Iris pigment epithelial cell (primary cell): ENCODE measurements around the gene GRK5.

Experiments used
- DNase-seq: peaks from one replicate; pipeline ENCODE4 v3.0.0-alpha.2; 2011; ENCODE audit warnings: low read depth

GRK5 gene

DNA sequence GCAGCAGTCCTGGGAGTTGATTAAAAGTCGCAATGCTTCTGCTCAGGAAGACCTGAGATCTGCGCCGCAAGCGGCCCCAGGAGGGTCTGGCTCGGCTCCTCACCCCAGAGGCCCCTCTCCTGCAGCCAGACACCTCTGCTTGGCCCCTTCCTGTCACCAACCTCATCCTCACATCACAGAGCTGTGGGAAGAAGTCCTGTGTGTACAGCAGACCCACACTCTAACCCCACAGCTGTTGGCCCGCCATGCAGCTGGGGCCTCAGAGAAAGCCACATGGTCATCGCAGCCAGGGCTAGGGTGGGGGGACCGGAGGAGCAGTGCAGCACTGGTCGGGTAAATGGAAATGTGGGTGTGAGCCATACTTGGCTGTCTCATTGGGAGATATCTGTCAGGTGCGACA, 237.5 kb downstream of the GRK5 start:
- no peak for DNase-seq

DNA sequence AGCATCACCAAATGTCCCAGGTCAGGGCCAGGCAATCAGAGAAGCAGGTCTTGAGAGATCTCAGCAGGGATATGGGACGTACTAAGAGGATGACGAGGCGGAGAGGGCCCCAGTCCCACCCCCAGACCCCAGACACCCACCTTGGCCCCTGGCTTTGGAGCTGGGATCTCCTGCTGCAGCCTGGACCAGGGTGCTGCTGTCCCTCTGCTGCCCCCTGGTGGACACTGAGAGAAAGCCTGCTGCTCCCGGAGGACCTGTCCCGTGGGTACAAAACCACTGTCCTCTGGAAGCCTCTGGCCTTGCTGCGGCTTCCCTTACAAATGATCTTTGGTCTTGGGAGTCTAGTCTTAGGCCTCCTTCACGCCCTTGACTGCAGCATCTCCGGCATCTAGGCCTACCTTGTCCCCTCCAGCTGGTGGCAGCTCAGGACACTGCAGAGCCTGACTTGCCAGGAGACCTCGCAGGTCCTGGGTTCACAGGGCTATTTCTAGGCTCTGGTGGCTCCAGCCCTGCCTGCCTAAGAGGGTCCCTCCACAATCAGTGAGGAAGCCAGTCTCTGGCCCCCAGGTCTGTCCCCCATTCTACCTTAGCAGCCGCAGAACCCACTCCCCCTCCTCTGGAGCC, 238.1 kb downstream of the GRK5 start:
- peak; percentile 68 for DNase-seq

DNA sequence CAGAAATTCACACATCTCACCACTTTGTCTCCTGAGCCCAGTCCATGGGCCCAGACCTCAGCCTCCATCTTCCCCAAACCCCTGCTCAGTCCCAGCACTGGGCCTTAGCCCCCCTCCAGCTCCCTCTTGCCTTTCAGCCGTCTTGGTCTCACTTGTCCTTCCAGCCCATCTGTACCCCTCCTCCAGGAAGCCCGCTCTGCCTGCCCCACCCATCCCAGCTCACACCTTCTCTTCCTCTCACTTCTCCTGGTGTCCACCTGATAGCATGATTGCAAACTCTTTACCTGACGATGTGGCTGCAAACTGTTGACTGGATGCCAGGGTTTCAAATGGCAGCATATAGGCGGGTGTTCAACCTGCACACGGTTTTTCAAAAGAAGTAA, 238.6 kb downstream of the GRK5 start:
- DNase-seq: no peak

GRCh38 chr10:119446441-119447277, 239.3 kb downstream of the GRK5 start:
- no peak for DNase-seq

DNA sequence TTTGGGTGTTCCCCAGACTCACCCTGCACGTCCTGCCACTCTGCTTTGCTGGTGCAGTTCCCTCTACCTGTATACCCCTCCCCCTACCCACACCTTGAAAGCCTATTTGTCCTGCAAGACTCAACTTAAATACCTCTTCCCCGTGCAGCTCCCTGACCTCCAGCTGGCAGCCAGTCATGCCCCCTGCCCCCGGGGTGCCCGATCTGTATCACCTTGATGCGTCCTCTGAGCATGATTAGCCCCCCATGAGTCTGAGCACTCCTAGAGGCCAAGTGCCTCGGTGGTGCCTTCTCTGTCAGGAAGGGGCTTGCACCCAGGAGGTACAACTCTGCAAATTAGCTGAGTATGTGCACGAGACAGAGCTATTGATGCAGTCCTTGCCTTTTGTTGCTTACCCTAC, 240.1 kb downstream of the GRK5 start:
- DNase-seq: no peak

- no peak for DNase-seq
These were observed 240.6 kb downstream of the GRK5 start for GRCh38 chr10:119447823-119448546.

GRCh38 chr10:119448628-119449584, 241.5 kb downstream of the GRK5 start:
- DNase-seq: no peak

DNA sequence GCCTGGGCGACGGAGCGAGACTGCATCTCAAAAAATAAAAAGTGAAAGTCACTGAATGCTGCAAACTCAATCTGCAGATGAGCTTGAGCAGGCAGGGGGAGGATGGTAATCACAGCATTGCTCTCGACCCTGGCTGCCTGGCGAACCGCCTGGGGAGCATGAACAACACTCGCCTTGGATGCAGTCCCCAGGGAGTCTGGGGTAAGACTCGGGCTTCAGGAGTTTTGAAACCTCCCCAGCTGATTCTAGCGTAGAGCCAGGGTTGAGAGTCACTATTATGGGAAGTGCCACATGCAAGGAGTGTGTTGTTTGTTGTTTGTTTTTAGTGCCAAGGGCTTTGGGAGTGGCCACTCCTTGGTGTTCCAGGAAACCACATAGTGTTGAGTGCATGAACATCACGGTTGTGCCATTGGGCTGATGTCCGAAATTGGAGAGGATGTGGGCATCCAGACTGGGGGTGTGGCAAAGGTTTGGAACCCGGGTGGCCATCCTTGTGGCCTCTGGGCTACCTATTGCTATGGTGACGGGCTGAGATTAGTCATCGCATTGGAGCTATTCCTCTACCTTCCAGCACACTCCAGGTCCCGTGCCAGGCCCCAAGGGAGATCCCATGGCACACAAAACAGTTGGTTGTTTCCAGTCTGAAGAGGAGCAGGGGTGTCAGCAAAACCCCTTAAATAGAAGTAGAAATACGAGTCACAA, 242.5 kb downstream of the GRK5 start:
- peak; percentile 34 for DNase-seq

DNA sequence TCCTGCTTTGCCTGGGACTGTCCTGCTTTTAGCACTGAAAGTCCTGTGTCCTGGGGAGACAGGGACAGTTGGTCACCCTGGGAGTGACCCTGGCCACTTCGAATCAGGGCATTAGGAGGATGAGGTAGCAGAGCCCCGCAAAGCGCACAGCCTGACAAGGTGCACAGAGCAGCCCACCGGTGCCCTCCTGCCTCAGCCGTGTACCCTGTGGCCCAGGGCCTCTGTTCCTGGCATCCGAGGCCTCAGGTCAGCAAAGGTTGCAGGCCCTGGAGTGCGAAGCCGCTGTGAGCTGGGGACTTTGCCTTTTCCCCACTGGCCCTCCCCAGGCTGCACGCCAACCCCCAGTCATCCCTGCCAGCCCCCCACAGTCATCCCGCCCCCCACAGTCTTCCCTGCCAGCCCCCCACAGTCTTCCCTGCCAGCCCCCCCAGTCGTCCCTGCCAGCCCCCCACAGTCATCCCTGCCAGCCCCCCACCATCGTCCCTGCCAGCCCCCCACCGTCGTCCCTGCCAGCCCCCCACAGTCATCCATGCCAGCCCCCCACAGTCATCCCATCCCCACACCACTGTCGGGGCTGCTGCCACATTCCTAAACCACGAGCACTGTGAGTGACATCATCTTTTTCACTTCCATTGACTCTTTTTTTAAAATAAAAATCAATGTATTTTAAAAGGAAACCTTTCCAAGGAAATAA, 243.4 kb downstream of the GRK5 start:
- no peak for DNase-seq

DNA sequence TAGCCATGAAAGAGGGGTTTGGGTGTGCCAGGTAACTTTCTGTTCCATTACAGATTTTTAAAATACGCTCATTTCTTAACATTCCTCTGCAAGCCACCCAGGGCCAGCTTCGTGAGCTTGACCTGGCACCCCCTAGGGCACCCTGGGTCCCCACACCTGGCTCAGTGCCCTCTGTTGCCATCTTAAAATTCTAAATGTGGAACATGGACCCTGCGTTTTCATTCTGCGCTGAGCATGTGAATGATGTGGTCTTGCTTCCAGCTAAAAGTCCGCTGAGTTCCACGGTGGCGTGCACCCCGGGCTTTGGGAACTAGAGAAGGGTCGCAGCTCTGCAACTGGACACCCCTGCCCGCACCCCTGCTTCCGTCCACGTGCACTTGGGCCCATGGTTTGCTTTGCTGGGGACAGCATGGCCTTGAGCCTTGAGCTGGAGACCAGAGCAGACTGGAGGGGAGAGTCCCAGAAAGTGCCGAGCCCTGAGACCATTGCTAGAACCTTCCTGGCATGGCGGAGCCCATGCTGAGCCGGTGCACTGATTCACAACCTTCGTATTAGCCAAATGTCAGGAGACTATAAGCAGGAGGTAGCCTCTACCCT, 244.0 kb downstream of the GRK5 start:
- no peak for DNase-seq

- DNase-seq: no peak
These were observed 245.0 kb downstream of the GRK5 start for GRCh38 chr10:119452396-119452795.

- DNase-seq: no peak
These were observed 245.9 kb downstream of the GRK5 start for GRCh38 chr10:119453313-119453712.

GRCh38 chr10:119454316-119454715, 246.9 kb downstream of the GRK5 start:
- DNase-seq: no peak

- DNase-seq: no peak
These were observed 247.6 kb downstream of the GRK5 start for GRCh38 chr10:119454990-119455389.

GRCh38 chr10:119455609-119456434, 248.5 kb downstream of the GRK5 start:
- DNase-seq: no peak

GRCh38 chr10:119456435-119456810, 249.1 kb downstream of the GRK5 start:
- no peak for DNase-seq

- no peak for DNase-seq
These were observed 250.8 kb downstream of the GRK5 start for GRCh38 chr10:119457966-119458766.

GRCh38 chr10:119459681-119460340, 252.4 kb downstream of the GRK5 start:
- no peak for DNase-seq
